Activated CD8-positive, alpha-beta memory T cell treated with anti-CD3 and anti-CD28 coated beads, Interleukin-2, amount 50 U/mL, for 48 hours (primary cell): ENCODE measurements around the gene TNRC6C.
A peak's percentile ranks its signal among the peaks of the same experiment; 100 is the strongest.
"Not testable (repeated sequence)": the region's sequence is repeated elsewhere in the genome, so short reads cannot be mapped to it uniquely, and the experiment has no call there.

ENCODE experiments used
- DNase-seq: peaks from one replicate; pipeline ENCODE4 v3.0.0-alpha.2; 2020

Gene TNRC6C

DNA sequence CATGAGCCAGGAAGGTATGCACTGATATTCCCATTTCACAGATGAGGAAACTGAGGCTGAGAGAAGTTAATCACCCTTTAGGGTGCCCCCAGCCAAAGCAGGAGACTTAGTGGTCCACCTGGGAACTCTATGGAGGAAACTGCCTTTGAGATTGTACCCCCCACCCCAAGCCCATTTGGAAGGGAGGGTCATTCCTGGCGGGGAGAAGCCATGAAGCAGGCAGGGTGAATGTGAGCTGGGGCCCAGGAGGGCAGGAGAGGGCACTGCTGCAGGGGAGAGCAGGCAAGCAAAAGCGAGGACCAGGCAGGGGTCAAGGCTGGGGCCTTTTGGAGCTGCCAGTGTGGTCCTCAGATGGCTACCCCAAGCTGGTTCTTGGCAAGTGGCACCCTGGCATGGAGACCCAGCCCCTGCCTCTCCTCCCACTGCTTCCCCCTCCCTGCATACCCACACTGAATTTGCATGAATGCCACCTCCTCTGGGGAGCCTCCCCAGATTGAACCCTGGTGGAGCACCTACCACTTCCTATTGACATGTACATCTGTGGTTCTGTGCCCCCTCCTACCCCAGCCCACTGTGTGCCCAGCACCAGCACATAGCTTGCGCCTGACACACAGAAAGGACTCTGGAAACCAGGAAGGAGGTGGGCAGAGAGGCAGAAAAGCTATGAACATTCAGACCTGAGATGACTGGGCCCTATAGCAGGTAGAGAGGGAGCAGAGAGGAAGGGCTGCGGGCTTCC, 171.0 kb downstream of the TNRC6C start:
- peak; percentile 63 for DNase-seq

GRCh38 chr17:78130090-78130436, 171.6 kb downstream of the TNRC6C start:
- DNase-seq = no peak

- DNase-seq = peak; percentile 82
Observed at GRCh38 chr17:78130437-78131101, 172.1 kb downstream of the TNRC6C start, which contains the start of gene TMC8. TMC8 (plus strand) TSS chr17:78130771; CDS start chr17:78131589, 818 bp downstream.

DNA sequence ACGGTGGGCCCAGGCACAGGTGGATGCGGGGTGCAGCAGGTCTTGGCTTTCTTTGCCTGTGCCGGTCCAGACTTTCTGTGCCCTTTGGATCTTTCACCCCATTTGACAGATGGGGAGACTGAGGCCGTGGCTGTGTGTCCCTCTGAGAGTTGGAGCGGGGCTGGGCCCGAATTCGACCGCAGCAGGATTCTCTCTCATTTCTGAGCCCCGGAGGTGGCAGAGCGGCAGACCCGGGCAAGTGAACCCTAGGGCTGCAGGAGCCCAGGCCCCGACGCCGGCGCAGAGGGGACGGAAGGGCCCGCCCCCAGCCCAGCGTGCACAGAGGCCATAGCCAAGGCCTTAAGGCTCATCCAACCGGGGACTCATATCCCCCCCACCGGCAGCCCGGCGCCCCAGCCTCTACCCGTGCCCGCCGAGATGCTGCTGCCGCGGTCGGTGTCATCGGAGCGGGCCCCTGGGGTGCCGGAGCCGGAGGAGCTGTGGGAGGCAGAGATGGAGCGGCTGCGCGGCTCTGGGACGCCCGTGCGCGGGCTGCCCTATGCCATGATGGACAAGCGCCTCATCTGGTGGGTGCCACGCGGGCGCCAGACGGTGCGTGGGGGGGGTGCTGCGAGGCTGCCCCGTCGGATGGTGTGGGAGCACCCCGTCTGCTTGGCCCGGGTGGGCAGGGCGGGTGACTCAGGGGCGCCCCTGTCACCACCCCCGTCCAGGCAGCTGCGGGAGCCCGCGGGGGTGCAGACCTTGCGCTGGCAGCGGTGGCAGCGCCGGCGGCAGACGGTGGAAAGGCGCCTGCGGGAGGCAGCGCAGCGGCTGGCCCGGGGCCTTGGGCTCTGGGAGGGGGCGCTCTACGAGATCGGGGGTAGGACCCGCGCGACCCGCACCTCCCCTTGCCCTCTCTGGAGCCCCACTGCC, 172.9 kb downstream of the TNRC6C start:
- DNase-seq = peak; percentile 84

- no peak for DNase-seq
Observed at GRCh38 chr17:78132084-78132676, 173.7 kb downstream of the TNRC6C start.

GRCh38 chr17:78132767-78133178, 174.3 kb downstream of the TNRC6C start:
- peak; percentile 68 for DNase-seq

DNA sequence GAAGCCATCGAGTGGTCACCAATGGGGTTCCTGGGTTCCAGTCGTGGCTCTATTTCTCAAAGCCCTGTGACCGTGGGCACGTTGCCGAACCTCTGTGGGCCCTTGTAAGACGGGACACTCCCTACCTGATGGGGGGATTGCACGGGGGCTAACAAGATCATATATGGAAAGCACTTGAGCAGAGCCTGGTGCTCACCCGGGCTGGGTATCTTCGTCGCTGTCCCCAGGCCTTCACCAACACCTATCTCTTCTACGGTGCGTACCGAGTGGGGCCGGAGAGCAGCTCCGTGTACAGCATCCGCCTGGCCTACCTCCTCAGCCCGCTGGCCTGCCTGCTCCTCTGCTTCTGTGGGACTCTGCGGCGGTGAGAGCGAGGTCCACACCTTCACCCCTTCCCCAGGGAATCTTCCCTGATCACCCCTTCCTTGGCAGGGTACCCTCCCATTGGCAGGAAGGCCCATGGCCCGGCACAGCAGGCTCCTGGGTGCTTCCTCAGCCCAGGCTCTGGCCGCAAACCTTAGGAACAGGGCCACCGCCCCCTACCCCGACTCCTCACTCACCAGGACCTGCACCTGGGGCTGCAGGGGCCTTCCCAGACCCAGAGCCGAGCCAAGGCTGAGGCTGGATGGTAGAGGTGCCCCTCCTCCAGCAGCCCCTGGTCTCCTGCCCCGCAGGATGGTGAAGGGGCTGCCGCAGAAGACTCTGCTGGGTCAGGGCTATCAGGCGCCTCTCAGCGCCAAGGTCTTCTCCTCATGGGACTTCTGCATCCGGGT, 174.9 kb downstream of the TNRC6C start:
- peak; percentile 67 for DNase-seq

DNA sequence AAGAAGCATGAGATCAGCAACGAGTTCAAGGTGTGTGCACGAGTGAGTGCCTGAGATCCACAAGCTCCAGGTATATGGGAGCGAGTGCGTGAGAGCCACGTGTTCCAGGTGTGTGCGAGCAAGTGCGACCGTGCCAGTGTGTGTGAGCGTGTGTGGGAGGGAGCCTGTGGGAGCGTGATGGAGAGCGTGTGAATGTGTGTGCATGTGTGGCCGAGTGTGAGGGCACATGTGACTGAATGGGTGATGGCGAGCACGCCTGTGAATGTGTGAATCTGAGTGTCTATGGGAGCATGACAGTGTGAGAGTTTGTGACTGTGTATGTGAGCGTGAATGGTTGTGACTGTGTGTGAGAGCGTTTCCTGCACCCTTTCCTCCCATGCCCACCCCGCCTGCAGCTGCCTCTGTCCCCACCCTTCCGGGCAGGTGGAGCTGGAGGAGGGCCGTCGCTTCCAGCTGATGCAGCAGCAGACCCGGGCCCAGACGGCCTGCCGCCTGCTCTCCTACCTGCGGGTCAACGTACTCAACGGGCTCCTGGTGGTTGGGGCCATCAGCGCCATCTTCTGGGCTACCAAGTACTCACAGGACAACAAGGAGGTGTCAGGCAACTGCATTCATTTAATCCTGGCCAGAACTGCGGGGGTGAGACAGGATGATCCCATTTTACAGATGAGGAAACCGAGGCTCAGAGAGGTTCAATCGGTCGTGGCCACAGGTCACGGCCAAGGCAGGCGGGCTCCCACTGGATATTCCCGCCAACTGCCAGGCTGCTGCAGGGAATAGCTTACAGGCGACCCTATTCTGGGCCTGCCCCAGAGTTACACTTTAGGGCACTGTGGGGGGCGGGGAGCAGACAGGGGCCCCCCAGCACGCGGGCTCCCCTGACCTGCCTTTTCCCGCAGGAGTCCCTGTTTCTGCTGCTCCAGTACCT, 175.7 kb downstream of the TNRC6C start:
- peak; percentile 80 for DNase-seq

- no peak for DNase-seq
Observed at GRCh38 chr17:78134899-78135385, 176.4 kb downstream of the TNRC6C start.

DNA sequence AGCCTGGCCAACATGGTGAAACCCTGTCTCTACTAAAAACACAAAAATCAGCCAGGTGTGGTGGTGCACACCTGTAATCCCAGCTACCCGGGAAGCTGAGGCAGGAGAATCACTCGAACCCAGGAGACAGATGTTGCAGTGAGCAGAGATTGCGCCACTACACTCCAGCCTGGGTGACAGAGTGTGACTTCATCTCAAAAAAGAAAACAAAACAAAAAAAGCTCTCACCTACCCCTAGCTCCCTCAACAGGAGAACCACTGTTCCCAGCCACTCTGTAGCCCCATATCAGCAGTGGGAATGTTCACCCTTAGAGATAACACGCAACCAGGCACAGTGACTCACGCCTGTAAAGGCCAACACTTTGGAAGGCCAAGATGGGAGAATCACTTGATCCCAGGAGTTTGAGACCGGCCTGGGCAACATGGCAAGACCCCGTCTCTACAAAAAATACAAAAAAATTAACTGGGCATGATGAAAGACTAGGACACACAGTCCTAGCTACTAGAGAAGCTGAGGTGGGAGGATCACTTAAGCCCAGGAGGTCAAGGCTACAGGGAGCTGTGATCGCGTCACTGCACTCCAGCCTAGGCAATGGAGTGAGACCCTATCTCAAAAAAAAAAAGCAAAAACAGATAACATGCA, 177.5 kb downstream of the TNRC6C start:
- no peak for DNase-seq

DNA sequence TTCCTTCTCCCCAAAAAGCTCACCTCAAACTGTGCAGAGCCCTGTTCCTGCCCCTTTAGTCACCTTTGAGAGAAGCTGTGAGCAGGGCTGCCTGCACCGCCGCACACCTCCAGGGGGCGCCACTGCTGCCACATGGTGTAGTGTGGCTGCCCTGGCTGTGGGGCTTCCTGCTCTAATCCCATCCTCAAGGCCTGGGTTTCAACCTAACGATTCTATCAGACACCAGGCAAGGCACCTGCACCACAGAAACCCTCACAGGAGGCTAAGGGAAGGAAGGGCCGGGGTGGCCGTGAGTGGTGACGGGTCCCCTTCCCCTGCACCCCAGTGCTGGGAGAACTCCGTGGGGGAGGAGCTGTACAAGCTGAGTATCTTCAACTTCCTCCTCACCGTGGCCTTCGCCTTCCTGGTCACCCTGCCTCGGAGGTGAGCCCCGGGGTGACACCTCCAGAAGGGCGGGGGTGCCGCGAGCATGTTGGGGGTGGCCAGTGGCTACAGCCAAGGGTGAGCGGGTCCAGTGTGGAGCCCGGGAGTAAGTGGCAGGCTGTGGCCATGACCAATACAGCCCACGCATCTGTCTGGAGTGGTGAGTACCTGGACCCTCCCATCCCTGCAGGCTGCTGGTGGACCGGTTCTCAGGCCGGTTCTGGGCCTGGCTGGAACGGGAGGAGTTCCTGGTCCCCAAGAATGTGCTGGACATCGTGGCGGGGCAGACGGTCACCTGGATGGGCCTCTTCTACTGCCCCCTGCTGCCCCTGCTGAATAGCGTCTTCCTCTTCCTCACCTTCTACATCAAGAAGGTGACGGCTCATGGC, 179.1 kb downstream of the TNRC6C start:
- DNase-seq = peak; percentile 85

- no peak for DNase-seq
Observed at GRCh38 chr17:78138204-78139060, 179.9 kb downstream of the TNRC6C start.

DNA sequence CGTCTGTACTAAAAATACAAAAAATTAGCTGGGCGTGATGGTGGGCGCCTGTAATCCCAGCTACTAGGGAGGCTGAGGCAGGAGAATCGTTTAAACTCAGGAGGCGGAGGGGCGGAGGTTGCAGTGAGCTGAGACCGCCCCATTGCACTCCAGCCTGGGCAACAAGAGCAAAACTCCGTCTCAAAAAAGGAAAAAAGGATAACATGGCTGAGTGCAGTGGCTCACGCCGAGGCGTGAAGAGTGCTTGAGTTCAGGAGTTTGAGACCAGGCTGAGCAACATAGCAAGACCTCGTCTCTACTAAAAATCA, 181.3 kb downstream of the TNRC6C start:
- not testable (repeated sequence) for DNase-seq

- peak; percentile 99 for DNase-seq
Observed at GRCh38 chr17:78140169-78141051, 181.9 kb downstream of the TNRC6C start.

DNA sequence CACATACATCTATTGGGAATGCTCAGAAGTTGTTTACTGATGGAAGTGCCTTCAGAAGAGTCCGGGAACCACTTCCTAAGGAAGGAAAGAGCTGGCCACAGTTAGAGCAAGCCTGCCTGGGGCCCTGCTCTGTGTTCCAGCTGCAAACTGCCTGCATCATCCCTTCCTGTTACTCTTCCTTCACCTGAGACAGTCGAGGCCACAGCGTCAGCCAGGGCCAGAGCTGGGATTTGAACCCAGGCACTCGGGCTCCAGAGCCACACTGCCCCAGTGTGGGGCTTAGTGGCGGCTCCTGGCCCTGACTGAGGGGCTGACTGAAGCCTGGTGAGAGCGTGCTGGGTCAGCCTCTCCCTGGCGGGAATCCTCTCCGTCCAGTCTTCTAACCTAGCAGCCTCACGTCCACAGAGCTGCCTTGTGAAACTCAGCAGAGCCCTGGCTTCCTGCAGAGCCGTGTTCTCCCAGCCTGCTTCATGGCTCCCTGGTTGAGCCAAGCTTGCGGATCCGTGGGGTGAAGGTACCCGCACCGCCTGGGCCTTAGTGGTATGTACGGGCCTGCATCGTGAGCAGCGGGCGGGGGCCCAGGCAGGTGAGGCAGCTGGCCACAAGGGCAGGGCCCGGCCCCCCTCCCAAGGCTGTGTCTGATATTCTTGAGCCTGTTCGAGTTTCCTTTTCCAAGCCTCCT, 183.1 kb downstream of the TNRC6C start:
- DNase-seq = no peak

- DNase-seq = no peak
Observed at GRCh38 chr17:78142119-78142861, 183.8 kb downstream of the TNRC6C start.
